K562 (cell line): Measurements from ENCODE around the gene KNDC1. TPM values are rescaled to one million over a fixed set of nuclear protein-coding genes. Genes with fewer than 3 reads are reported as not detected.
A peak's percentile ranks its signal among the peaks of the same experiment; 100 is the strongest.

Source experiments
- CHD4 ChIP-seq: fragments of 200-600 bp; sonication (generic); IDR thresholded peaks from 3 replicates; pipeline ENCODE4 v1.6.1; 2012; ENCODE audit warnings: low read depth, mild to moderate bottlenecking, mixed read lengths, low read length, inconsistent platforms; ENCODE audit not compliant: insufficient read depth, insufficient replicate concordance, poor library complexity, severe bottlenecking
- GATA2 ChIP-seq: sonication (generic); formaldehyde crosslinking; IDR thresholded peaks from 2 replicates; pipeline ENCODE4 v1.4.0; 2020; ENCODE audit warnings: mild to moderate bottlenecking, missing genetic modification reagents
- GTF2A2 ChIP-seq: IDR thresholded peaks from 2 replicates; pipeline ENCODE4 v1.6.1; 2016; ENCODE audit warnings: mild to moderate bottlenecking, missing genetic modification characterization, missing compliant biosample characterization
- MYBL2 ChIP-seq, 2 experiments: fragments of 450-650 bp in 1 of 2; sonication (generic) in 1 of 2; formaldehyde crosslinking in 1 of 2; IDR thresholded peaks; 2 replicates each; pipeline versions ENCODE4 v1.6.1 to v1.8.1; 2017 to 2022; ENCODE audit warnings: borderline replicate concordance in 1 of 2, inconsistent platforms in 1 of 2, low read depth in 1 of 2, mild to moderate bottlenecking in 1 of 2, missing genetic modification reagents in 1 of 2, moderate library complexity in 1 of 2
- NFE2 ChIP-seq: IDR thresholded peaks from 2 replicates; pipeline ENCODE4 v1.6.1; 2014; ENCODE audit warnings: antibody characterized with exemption, low read depth
- NUFIP1 ChIP-seq: fragments of 450-650 bp; IDR thresholded peaks from 2 replicates; pipeline ENCODE4 v1.6.1; 2018; ENCODE audit not compliant: partially characterized antibody
- POLR2B ChIP-seq: fragments of 450-650 bp; IDR thresholded peaks from 2 replicates; pipeline ENCODE4 v1.6.1; 2018; ENCODE audit warnings: low read depth; ENCODE audit not compliant: partially characterized antibody
- RBFOX2 ChIP-seq: fragments of 200-400 bp; formaldehyde crosslinking; IDR thresholded peaks from 2 replicates; pipeline ENCODE4 v1.6.1; 2017; ENCODE audit warnings: low read depth, mild to moderate bottlenecking, low read length, moderate library complexity
- RBM17 ChIP-seq: fragments of 200-400 bp; formaldehyde crosslinking; IDR thresholded peaks from 2 replicates; pipeline ENCODE4 v1.6.1; 2017; ENCODE audit warnings: low read depth, mild to moderate bottlenecking, low read length, borderline replicate concordance
- SMAD4 ChIP-seq: fragments of 250-450 bp; sonication (Bioruptor Pico); conservative IDR thresholded peaks from 2 replicates; pipeline ENCODE4 v1.8.0; 2021; ENCODE audit warnings: inconsistent platforms, mild to moderate bottlenecking, moderate library complexity
- TAF9B ChIP-seq: fragments of 450-650 bp; IDR thresholded peaks from 2 replicates; pipeline ENCODE4 v1.6.1; 2018; ENCODE audit warnings: mild to moderate bottlenecking; ENCODE audit not compliant: partially characterized antibody
- THRAP3 ChIP-seq: fragments of 450-650 bp; IDR thresholded peaks from 2 replicates; pipeline ENCODE4 v1.6.1; 2016; ENCODE audit warnings: mild to moderate bottlenecking, inconsistent platforms, borderline replicate concordance
- U2AF1 ChIP-seq: fragments of 200-400 bp; formaldehyde crosslinking; optimal IDR thresholded peaks from 2 replicates; pipeline ENCODE3; 2017; ENCODE audit warnings: mild to moderate bottlenecking, low read depth, low read length, moderate library complexity
- polyA plus RNA-seq, 8 experiments: library from polyadenylated mRNA; depleted of rRNA in 4 of 8; stranded (reverse) in 5 of 8; unstranded in 3 of 8; fragments of >200 nt; fragmentation: Nextera tagmentation in 2 of 8; fragmentation: Illumina TruSeq in 1 of 8; extraction: Ambion mirVana in 2 of 8; extraction: Trizol in 1 of 8; gene quantifications; 2 replicates each; pipeline versions ENCODE4 v1.2.1 to v1.2.3, GENCODE V29; 2011 to 2014; ENCODE audit warnings: inconsistent platforms in 1 of 8, missing spikeins in 1 of 8
- total RNA-seq, 7 experiments: library from RNA; depleted of rRNA in 6 of 7; stranded (reverse); fragments of >200 nt in 6 of 7; fragmentation: Illumina TruSeq in 2 of 7; extraction: Trizol in 2 of 7; gene quantifications; 2 replicates each; pipeline versions ENCODE4 v1.2.1 to v1.2.3, GENCODE V29; 2011 to 2021; ENCODE audit warnings: low replicate concordance in 1 of 7
- TF ChIP-seq, protein P1 (sequence below): fragments of 450-650 bp; conservative IDR thresholded peaks from 2 replicates; pipeline ENCODE4 v1.6.1; 2016; ENCODE audit warnings: missing genetic modification characterization, low read depth, mild to moderate bottlenecking, control low read depth, missing compliant biosample characterization
- TF ChIP-seq, protein P2 (sequence below), 2 experiments: fragments of 450-650 bp; formaldehyde crosslinking in 1 of 2; IDR thresholded peaks; 2 replicates each; pipeline versions ENCODE4 v1.4.0 to v1.6.1; 2014 to 2020; ENCODE audit warnings: mild to moderate bottlenecking in 2 of 2, borderline replicate concordance in 1 of 2, low read depth in 1 of 2
- TF ChIP-seq, protein P3 (sequence below): sonication (generic); formaldehyde crosslinking; IDR thresholded peaks from 2 replicates; pipeline ENCODE4 v1.8.0; 2022; ENCODE audit warnings: mild to moderate bottlenecking, low read depth, missing genetic modification reagents

KNDC1 gene
- total and polyA plus RNA-seq, 9 of the 15 experiments (the other 6 are each of a cell fraction or from before 2014, with no cell fraction given), result 0.07 to 0.26 (median 0.11) TPM; not detected in 6

DNA sequence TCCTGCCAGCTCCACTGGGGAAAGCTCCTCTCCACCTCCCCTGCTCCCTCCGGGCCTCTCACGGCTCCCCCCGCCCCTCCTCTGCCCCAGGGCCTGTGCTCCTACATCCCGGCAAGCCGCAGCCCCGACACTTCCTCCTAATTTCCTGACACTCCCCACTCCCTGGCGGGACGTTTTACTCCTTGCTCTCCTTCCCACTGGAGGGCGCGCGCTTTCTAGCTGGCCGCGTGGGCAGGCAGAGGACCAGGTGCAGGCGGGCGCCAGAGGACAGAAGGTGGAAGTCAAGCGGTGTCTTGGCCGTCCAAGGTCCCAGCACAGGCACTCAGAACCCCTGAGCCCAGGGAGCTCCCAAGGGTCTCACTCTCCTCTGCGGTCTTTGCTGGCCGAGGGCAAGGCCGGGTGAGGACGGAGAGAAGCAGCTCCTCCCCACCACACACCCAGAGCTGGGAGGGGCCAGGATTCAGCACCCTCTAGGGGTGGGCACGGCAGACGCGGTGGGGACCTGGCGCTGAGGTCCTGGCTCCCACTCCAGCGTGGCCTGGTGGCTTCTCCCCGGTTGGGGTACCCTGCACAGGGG lies 97.6 kb downstream of the KNDC1 start (continued):
- TF ChIP-seq NFE2 (no peak), TAF9B (no peak), GTF2A2 (tag) (no peak), POLR2B (no peak), RBM17 (no peak), U2AF1 (no peak), THRAP3 (no peak), RBFOX2 (peak; percentile 73), NUFIP1 (no peak), SMAD4 (no peak; the same call in 1 of the 2 replicates), MYBL2 (IDR thresholded peaks at IDR 0.05; ENCODE audit: low read depth) (no peak), MYBL2 (CRISPR knock-in tag; IDR thresholded peaks at IDR 0.05; ENCODE audit: borderline replicate concordance) (no peak), GATA2 (CRISPR knock-in tag) (no peak), CHD4 (no peak)
- TF ChIP-seq, protein P1, sequence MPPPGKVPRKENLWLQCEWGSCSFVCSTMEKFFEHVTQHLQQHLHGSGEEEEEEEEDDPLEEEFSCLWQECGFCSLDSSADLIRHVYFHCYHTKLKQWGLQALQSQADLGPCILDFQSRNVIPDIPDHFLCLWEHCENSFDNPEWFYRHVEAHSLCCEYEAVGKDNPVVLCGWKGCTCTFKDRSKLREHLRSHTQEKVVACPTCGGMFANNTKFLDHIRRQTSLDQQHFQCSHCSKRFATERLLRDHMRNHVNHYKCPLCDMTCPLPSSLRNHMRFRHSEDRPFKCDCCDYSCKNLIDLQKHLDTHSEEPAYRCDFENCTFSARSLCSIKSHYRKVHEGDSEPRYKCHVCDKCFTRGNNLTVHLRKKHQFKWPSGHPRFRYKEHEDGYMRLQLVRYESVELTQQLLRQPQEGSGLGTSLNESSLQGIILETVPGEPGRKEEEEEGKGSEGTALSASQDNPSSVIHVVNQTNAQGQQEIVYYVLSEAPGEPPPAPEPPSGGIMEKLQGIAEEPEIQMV (tag), result no peak
- TF ChIP-seq, protein P2, sequence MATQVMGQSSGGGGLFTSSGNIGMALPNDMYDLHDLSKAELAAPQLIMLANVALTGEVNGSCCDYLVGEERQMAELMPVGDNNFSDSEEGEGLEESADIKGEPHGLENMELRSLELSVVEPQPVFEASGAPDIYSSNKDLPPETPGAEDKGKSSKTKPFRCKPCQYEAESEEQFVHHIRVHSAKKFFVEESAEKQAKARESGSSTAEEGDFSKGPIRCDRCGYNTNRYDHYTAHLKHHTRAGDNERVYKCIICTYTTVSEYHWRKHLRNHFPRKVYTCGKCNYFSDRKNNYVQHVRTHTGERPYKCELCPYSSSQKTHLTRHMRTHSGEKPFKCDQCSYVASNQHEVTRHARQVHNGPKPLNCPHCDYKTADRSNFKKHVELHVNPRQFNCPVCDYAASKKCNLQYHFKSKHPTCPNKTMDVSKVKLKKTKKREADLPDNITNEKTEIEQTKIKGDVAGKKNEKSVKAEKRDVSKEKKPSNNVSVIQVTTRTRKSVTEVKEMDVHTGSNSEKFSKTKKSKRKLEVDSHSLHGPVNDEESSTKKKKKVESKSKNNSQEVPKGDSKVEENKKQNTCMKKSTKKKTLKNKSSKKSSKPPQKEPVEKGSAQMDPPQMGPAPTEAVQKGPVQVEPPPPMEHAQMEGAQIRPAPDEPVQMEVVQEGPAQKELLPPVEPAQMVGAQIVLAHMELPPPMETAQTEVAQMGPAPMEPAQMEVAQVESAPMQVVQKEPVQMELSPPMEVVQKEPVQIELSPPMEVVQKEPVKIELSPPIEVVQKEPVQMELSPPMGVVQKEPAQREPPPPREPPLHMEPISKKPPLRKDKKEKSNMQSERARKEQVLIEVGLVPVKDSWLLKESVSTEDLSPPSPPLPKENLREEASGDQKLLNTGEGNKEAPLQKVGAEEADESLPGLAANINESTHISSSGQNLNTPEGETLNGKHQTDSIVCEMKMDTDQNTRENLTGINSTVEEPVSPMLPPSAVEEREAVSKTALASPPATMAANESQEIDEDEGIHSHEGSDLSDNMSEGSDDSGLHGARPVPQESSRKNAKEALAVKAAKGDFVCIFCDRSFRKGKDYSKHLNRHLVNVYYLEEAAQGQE (IDR thresholded peaks at IDR 0.05; ENCODE audit: borderline replicate concordance), result peak; percentile 64; the same call in 1 of the 2 replicates
- TF ChIP-seq, protein P2 (CRISPR knock-in tag; IDR thresholded peaks at IDR 0.05; ENCODE audit: low read depth), result no peak
- TF ChIP-seq, protein P3, sequence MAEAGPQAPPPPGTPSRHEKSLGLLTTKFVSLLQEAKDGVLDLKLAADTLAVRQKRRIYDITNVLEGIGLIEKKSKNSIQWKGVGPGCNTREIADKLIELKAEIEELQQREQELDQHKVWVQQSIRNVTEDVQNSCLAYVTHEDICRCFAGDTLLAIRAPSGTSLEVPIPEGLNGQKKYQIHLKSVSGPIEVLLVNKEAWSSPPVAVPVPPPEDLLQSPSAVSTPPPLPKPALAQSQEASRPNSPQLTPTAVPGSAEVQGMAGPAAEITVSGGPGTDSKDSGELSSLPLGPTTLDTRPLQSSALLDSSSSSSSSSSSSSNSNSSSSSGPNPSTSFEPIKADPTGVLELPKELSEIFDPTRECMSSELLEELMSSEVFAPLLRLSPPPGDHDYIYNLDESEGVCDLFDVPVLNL (CRISPR knock-in tag), result no peak
